OCI-LY7 (cell line): Measurements from ENCODE around the gene PLEKHG4B.
A peak's percentile ranks its signal among the peaks of the same experiment; 100 is the strongest.
"Not testable (repeated sequence)": the region's sequence is repeated elsewhere in the genome, so short reads cannot be mapped to it uniquely, and the experiment has no call there.

Experiments used
- EZH2phosphoT487 ChIP-seq: fragments of 200-600 bp; sonication (generic); IDR thresholded peaks from 2 replicates; pipeline ENCODE4 v1.6.1; 2018; ENCODE audit warnings: low read depth, borderline replicate concordance, mild to moderate bottlenecking, mixed run types, antibody characterized with exemption, low read length, moderate library complexity, mixed read lengths
- TF ChIP-seq, protein P1 (sequence below): fragments of 200-600 bp; sonication (generic); conservative IDR thresholded peaks from 2 replicates; pipeline ENCODE4 v1.5.1; 2014; ENCODE audit warnings: mild to moderate bottlenecking, antibody characterized with exemption, low read length, moderate library complexity, mixed read lengths

DNA sequence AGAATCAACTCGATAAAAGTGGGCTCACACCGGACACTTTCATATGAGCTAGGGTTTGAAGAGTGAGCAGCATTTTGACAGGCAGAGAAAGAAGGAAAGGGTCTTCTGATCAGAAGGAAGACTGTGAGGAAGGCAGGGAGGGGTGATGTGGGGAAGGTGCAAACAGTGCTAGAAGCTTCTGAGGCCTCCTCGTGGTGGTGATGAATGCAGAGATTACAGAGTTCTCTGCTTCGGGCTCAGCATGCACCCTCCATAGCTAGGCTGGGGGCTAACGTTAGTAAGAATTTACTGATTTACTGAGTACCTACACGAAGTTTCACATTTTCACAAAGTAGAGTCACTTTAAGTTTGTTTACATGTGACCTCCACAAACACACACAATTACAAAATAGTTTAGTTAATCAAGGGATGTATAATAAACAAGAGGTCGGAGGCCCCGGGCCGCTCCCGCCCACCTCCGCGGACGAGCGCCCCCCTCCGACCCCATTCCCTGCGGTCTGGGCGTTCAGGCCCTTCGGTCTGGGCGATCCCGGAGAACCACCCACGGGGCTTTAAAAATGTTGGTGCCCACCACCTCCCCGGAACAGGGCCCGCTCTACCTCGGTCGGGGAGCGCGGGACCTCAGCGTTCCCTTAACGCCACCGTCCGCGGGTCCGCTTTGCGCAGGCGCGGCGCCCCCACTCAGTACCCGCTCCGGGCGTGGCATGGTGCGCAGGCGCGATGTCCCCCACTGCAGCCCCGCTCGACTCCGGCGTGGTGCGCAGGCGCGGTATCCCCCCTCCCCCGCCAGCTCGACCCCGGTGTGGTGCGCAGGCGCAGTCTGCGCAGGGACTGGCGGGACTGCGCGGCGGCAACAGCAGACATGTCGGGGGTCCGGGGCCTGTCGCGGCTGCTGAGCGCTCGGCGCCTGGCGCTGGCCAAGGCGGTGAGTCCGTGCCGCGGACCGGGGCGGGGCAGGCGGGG lies 125.8 kb downstream of the PLEKHG4B start, which contains the start of the genes CCDC127 and SDHA:
- TF ChIP-seq, protein P1, sequence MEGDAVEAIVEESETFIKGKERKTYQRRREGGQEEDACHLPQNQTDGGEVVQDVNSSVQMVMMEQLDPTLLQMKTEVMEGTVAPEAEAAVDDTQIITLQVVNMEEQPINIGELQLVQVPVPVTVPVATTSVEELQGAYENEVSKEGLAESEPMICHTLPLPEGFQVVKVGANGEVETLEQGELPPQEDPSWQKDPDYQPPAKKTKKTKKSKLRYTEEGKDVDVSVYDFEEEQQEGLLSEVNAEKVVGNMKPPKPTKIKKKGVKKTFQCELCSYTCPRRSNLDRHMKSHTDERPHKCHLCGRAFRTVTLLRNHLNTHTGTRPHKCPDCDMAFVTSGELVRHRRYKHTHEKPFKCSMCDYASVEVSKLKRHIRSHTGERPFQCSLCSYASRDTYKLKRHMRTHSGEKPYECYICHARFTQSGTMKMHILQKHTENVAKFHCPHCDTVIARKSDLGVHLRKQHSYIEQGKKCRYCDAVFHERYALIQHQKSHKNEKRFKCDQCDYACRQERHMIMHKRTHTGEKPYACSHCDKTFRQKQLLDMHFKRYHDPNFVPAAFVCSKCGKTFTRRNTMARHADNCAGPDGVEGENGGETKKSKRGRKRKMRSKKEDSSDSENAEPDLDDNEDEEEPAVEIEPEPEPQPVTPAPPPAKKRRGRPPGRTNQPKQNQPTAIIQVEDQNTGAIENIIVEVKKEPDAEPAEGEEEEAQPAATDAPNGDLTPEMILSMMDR = peak; percentile 77
- TF ChIP-seq EZH2phosphoT487 = not testable (repeated sequence)
